ENCODE data around the gene SORCS1.

SORCS1 gene

DNA sequence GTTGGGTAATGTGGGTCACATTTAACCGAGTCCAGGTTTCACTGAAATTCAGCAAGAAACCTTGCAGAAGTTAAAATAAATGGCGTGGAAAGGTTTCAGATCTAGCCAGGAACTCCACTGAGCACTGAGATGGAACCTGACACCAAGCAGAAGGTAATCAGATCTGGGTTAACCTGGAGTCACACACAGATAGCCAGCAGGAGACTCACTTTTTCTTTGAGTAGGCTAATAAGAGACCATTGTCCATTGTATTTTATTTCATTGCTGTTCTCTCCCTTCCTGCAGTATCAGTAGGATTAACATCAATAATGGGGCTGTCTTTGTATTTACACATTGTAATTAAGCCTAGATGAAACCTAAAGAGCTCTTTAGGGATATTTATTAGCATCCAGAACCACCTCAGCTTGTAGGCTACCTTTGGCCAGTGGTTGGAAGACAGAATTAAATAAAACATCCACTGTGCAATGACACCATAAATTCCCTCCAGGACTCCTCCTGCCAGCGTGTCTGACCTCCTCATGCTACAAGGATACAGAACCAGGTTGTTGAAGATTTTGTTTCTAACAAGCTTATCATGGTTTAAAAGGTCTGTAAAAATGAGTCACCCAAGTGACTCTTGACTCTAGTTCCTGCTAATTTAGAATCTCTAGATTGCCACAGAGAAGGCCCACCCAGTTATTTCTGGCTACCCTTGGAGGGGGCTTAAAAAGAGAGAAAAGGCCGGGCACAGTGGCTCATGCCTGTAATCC, 151.1 kb downstream of the SORCS1 start:
- H3K4me2 ChIP-seq (ENCODE audit: low read length) = no peak overlapping the region
- H3K9me2 ChIP-seq (replicated peaks; ENCODE audit: control insufficient read depth, low read length) = no peaks in the 10 kb centered on the region
- H3K9me3 ChIP-seq (ENCODE audit: control insufficient read depth, insufficient read depth, low read length) = no peaks in the 10 kb centered on the region; the same call in 1 of the 2 replicates
- no peaks in the 10 kb centered on the region for H3F3A ChIP-seq (ENCODE audit: control insufficient read depth, insufficient read depth)
- H3K4me1 ChIP-seq (ENCODE audit: control insufficient read depth, low read length) = no peaks in the 10 kb centered on the region
- H3K36me3 ChIP-seq (ENCODE audit: control insufficient read depth, low read length) = no peaks in the 10 kb centered on the region
- TF ChIP-seq, protein P1, sequence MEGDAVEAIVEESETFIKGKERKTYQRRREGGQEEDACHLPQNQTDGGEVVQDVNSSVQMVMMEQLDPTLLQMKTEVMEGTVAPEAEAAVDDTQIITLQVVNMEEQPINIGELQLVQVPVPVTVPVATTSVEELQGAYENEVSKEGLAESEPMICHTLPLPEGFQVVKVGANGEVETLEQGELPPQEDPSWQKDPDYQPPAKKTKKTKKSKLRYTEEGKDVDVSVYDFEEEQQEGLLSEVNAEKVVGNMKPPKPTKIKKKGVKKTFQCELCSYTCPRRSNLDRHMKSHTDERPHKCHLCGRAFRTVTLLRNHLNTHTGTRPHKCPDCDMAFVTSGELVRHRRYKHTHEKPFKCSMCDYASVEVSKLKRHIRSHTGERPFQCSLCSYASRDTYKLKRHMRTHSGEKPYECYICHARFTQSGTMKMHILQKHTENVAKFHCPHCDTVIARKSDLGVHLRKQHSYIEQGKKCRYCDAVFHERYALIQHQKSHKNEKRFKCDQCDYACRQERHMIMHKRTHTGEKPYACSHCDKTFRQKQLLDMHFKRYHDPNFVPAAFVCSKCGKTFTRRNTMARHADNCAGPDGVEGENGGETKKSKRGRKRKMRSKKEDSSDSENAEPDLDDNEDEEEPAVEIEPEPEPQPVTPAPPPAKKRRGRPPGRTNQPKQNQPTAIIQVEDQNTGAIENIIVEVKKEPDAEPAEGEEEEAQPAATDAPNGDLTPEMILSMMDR (IDR thresholded peaks at IDR 0.05; ENCODE audit: low read depth, low read length, poor library complexity, severe bottlenecking) = no peak
- TF ChIP-seq EZH2phosphoT487 (IDR thresholded peaks at IDR 0.05; ENCODE audit: borderline replicate concordance, low read length) = no peak
- no peaks in the 10 kb centered on the region for H3K79me2 ChIP-seq (ENCODE audit: control insufficient read depth, low read length)
- H4K20me1 ChIP-seq (ENCODE audit: control insufficient read depth, insufficient read depth, low read depth, low read length) = no peaks in the 10 kb centered on the region
- no peak overlapping the region for H3K27ac ChIP-seq (ENCODE audit: low read depth, low read length)
- no peaks in the 10 kb centered on the region for H3K27me3 ChIP-seq (ENCODE audit: control insufficient read depth, low read length)
- no peak overlapping the region for H3K4me3 ChIP-seq (ENCODE audit: low read length)

DNA sequence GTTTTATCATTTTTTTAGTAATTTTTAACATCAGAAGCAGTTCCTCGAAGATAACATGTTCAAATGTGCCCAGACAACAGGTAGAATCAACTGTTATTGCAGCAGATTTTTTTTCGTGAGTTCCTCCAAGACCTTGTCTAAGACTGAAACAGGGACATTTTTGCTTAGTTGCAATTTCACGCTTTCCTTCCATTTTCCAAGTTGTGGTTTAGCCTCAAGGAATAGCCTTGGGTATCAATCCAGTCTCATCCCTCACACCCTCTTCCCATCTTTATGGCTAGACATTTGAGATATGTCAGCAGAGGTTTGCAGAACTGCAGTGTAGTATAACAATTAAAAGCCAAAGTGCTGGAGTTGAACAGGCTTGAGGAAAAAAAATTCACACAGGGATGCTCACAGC, 152.5 kb downstream of the SORCS1 start:
- Histone ChIP-seq H3K27ac (ENCODE audit: low read depth, low read length) (no peak overlapping the region), H3K36me3 (ENCODE audit: control insufficient read depth, low read length) (no peaks in the 10 kb centered on the region), H3K4me2 (ENCODE audit: low read length) (no peak overlapping the region), H3K9me3 (ENCODE audit: control insufficient read depth, insufficient read depth, low read length) (no peaks in the 10 kb centered on the region; the same call in 1 of the 2 replicates), H3K79me2 (ENCODE audit: control insufficient read depth, low read length) (no peaks in the 10 kb centered on the region), H3K27me3 (ENCODE audit: control insufficient read depth, low read length) (no peaks in the 10 kb centered on the region), H3K9me2 (replicated peaks; ENCODE audit: control insufficient read depth, low read length) (no peaks in the 10 kb centered on the region), H3F3A (ENCODE audit: control insufficient read depth, insufficient read depth) (no peaks in the 10 kb centered on the region), H3K4me1 (ENCODE audit: control insufficient read depth, low read length) (no peaks in the 10 kb centered on the region), H3K4me3 (ENCODE audit: low read length) (no peak overlapping the region), H4K20me1 (ENCODE audit: control insufficient read depth, insufficient read depth, low read depth, low read length) (no peaks in the 10 kb centered on the region)
- TF ChIP-seq, protein P1 (IDR thresholded peaks at IDR 0.05; ENCODE audit: low read depth, low read length, poor library complexity, severe bottlenecking) = no peak
- no peak for TF ChIP-seq EZH2phosphoT487 (IDR thresholded peaks at IDR 0.05; ENCODE audit: borderline replicate concordance, low read length)

DNA sequence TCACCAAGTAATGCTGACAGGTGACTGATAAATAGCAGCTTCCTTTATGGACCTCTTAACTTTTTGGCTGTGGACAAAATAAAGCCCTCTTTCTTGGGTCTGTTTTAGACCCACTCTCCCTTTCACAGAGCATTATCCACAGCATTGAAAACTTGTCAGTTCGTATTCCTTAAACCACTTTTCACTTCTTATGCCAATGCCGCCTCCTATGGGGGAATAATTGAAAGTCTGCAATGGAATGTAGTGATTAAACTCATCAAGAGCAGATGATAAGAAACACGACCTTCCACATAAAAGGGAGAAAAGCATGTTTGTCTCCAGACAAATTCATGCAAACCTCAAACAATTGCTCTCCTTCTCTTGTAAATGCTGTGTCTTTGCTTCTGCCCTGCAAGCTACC, 153.4 kb downstream of the SORCS1 start:
- Histone ChIP-seq H3K4me3 (ENCODE audit: low read length) (no peak overlapping the region), H3K79me2 (ENCODE audit: control insufficient read depth, low read length) (no peaks in the 10 kb centered on the region), H3K9me3 (ENCODE audit: control insufficient read depth, insufficient read depth, low read length) (no peaks in the 10 kb centered on the region; the same call in 1 of the 2 replicates), H3F3A (ENCODE audit: control insufficient read depth, insufficient read depth) (no peaks in the 10 kb centered on the region), H3K36me3 (ENCODE audit: control insufficient read depth, low read length) (no peaks in the 10 kb centered on the region), H3K27me3 (ENCODE audit: control insufficient read depth, low read length) (no peaks in the 10 kb centered on the region), H4K20me1 (ENCODE audit: control insufficient read depth, insufficient read depth, low read depth, low read length) (no peaks in the 10 kb centered on the region), H3K9me2 (replicated peaks; ENCODE audit: control insufficient read depth, low read length) (no peaks in the 10 kb centered on the region), H3K4me2 (ENCODE audit: low read length) (no peak overlapping the region), H3K4me1 (ENCODE audit: control insufficient read depth, low read length) (no peaks in the 10 kb centered on the region), H3K27ac (ENCODE audit: low read depth, low read length) (no peak overlapping the region)
- TF ChIP-seq, protein P1 (IDR thresholded peaks at IDR 0.05; ENCODE audit: low read depth, low read length, poor library complexity, severe bottlenecking) = no peak
- no peak for TF ChIP-seq EZH2phosphoT487 (IDR thresholded peaks at IDR 0.05; ENCODE audit: borderline replicate concordance, low read length)
